Endothelial cell of umbilical vein (primary cell): ENCODE data around the gene FCN1. TPM values are rescaled to one million over a fixed set of nuclear protein-coding genes. Genes with fewer than 3 reads are reported as not detected.

Experiments
- BruUV-seq: library from RNA; stranded (reverse); fragments of 400-500 nt; replicated peaks from 2 replicates; lab custom pipeline; 2021; lab: Mats Ljungman, UMichigan
- CTCF ChIA-PET: fragments of 300-600, 350-600 bp; sonication (Branson Sonifier 250); formaldehyde crosslinking; loops from one replicate; lab custom pipeline; 2021; ENCODE audit warnings: antibody characterized with exemption, inconsistent platforms; lab: Charles Lee
- POLR2A ChIA-PET: fragments of 300-600, 350-600 bp; sonication (Branson Sonifier 250); formaldehyde crosslinking; loops from one replicate; lab custom pipeline; 2021; ENCODE audit warnings: antibody characterized with exemption, inconsistent platforms; lab: Charles Lee
- DNase-seq: peaks from one replicate; pipeline ENCODE4 v3.0.0-alpha.2; 2011; ENCODE audit warnings: low read depth, low spot score
- FAIRE-seq: peaks from 2 replicates; lab custom pipeline; 2011; peaks lifted over from hg19 to GRCh38; lab: Jason Lieb, UNC
- H2AFZ ChIP-seq: 2 replicates; pipeline ENCODE4 v1.6.0; 2012; ENCODE audit warnings: low read depth, low read length, control low read depth, inconsistent platforms
- H3K27ac ChIP-seq: 2 replicates; pipeline ENCODE4 v1.5.1; 2011; ENCODE audit warnings: low read depth, mild to moderate bottlenecking, control low read depth, low read length, moderate library complexity; ENCODE audit not compliant: insufficient read depth
- H3K27me3 ChIP-seq, 2 experiments: 2 replicates each; pipeline versions ENCODE4 v1.6.0 to v1.6.1; 2011; ENCODE audit warnings: low read length in 2 of 2, mixed read lengths in 1 of 2; ENCODE audit not compliant: control insufficient read depth in 2 of 2, insufficient read depth in 2 of 2
- H3K36me3 ChIP-seq, 2 experiments: 2 replicates in 1 of 2; 3 replicates in 1 of 2; pipeline ENCODE4 v1.5.1; 2011; ENCODE audit warnings: low read length in 2 of 2, mild to moderate bottlenecking in 1 of 2, moderate library complexity in 1 of 2; ENCODE audit not compliant: control insufficient read depth in 2 of 2, insufficient read depth in 2 of 2; ENCODE audit errors: extremely low read depth in 1 of 2
- H3K4me1 ChIP-seq: 3 replicates; pipeline ENCODE4 v1.5.1; 2011; ENCODE audit warnings: mild to moderate bottlenecking, low read length; ENCODE audit not compliant: control insufficient read depth, insufficient read depth; ENCODE audit errors: extremely low read depth
- H3K4me2 ChIP-seq: 2 replicates; pipeline ENCODE4 v1.6.1; 2011; ENCODE audit warnings: low read length, control low read depth, mixed read lengths; ENCODE audit not compliant: insufficient read depth
- H3K4me3 ChIP-seq, 3 experiments: fragments of 200-600 bp in 1 of 3; sonication (generic), shearing (Covaris generic) in 1 of 3; replicated peaks in 1 of 3; 2 replicates each; pipeline ENCODE4 v1.5.1; 2011 to 2016; ENCODE audit warnings: control low read depth in 3 of 3, low read length in 3 of 3, mild to moderate bottlenecking in 2 of 3, inconsistent platforms in 1 of 3, low read depth in 1 of 3, moderate library complexity in 1 of 3; ENCODE audit not compliant: insufficient read depth in 1 of 3
- H3K79me2 ChIP-seq: 2 replicates; pipeline ENCODE4 v1.6.0; 2012; ENCODE audit warnings: low read length, inconsistent platforms; ENCODE audit not compliant: control insufficient read depth, insufficient read depth
- H3K9ac ChIP-seq: replicated peaks from 2 replicates; pipeline ENCODE3; 2011; ENCODE audit warnings: low read length, control low read depth; ENCODE audit not compliant: insufficient read depth; ENCODE audit errors: extremely low read depth
- H3K9me1 ChIP-seq: replicated peaks from 3 replicates; pipeline ENCODE4 v1.6.0; 2011; ENCODE audit warnings: mild to moderate bottlenecking, low read length; ENCODE audit not compliant: control insufficient read depth, insufficient read depth; ENCODE audit errors: extremely low read depth
- H3K9me3 ChIP-seq: replicated peaks from 2 replicates; pipeline ENCODE4 v1.5.1; 2012; ENCODE audit warnings: low read length, inconsistent platforms; ENCODE audit not compliant: control insufficient read depth, insufficient read depth
- H4K20me1 ChIP-seq: replicated peaks from 2 replicates; pipeline ENCODE3; 2011; ENCODE audit warnings: mild to moderate bottlenecking, low read length; ENCODE audit not compliant: control insufficient read depth, insufficient read depth; ENCODE audit errors: extremely low read depth
- FOS ChIP-seq: IDR thresholded peaks from 2 replicates; pipeline ENCODE4 v1.6.1; 2011; ENCODE audit warnings: mild to moderate bottlenecking, low read length, moderate library complexity, borderline replicate concordance; ENCODE audit not compliant: insufficient read depth
- GATA2 ChIP-seq: IDR thresholded peaks from 2 replicates; pipeline ENCODE4 v1.7.0; 2011; ENCODE audit warnings: low read depth, mild to moderate bottlenecking, moderate library complexity, mixed read lengths, low read length; ENCODE audit not compliant: insufficient read length, insufficient read depth
- MAX ChIP-seq: IDR thresholded peaks from 2 replicates; pipeline ENCODE4 v1.6.1; 2011; ENCODE audit not compliant: insufficient read depth, insufficient read length
- dilution Hi-C: fragments of 300-500 bp; cut with MboI; formaldehyde crosslinking; loops from one replicate; pipeline ENCODE4 v1.15.0; 2019; ENCODE audit warnings: low sequenced_read_pairs; ENCODE audit not compliant: extremely low pct_ligation_motif_present
- intact Hi-C: fragments of 100-400 bp; cut with micrococcal nuclease; formaldehyde crosslinking; loops from one replicate; pipeline ENCODE4 v1.10.0; 2022
- polyA plus RNA-seq, 4 experiments: library from polyadenylated mRNA; depleted of rRNA in 3 of 4; stranded (reverse) in 3 of 4; unstranded in 1 of 4; fragments of >200 nt; gene quantifications; 2 replicates each; pipeline versions ENCODE4 v1.2.1 to v1.2.3, GENCODE V29; 2011 to 2012; ENCODE audit warnings: missing spikeins in 1 of 4
- total RNA-seq: library from RNA; stranded (reverse); gene quantifications from 2 replicates; pipeline ENCODE4 v1.2.3, GENCODE V29; 2021

The FCN1 gene
- total and polyA plus RNA-seq, 2 donors (not counting 3 experiments of a cell fraction or from before 2014, with no cell fraction given) = not detected

- Histone ChIP-seq H3K4me1 (peaks cover 22% of the 10 kb centered on the region), H4K20me1 (no peaks in the 10 kb centered on the region), H3K4me3 (no peak overlapping the region), H3K4me2 (peak overlapping the region; percentile 6), H3K36me3 (no peaks in the 10 kb centered on the region), H3K79me2 (no peaks in the 10 kb centered on the region), H3K9me3 (no peaks in the 10 kb centered on the region), H3K27ac (peak overlapping the region; percentile 3), H2AFZ (no peak overlapping the region), H3K9me1 (no peaks in the 10 kb centered on the region), H3K9ac (no peak overlapping the region), H3K27me3 (peaks cover 8 to 10% of the 10 kb centered on the region in 2 experiments)
- CTCF ChIA-PET = interaction anchor here (1.0 kb wide), 1 partner anchor 118 kb away, joined by 6 read pairs; no protein-coding TSS in a partner anchor
- DNase-seq (peak; percentile 90), FAIRE-seq (peak; percentile 91)
- POLR2A ChIA-PET = no interaction called here
- dilution Hi-C loops (no loop called here), intact Hi-C loops (no loop called here)
- TF ChIP-seq MAX (no peak), FOS (peak; percentile 18)
- no TSS peak for BruUV-seq
Measured at GRCh38 chr9:134895908-134896833, 21.5 kb downstream of the FCN1 start.

GRCh38 chr9:134895567-134895907, 22.2 kb downstream of the FCN1 start:
- DNase-seq (no peak), FAIRE-seq (no peak)
- H3K36me3 ChIP-seq = no peaks in the 10 kb centered on the region
- H3K27ac ChIP-seq = no peak overlapping the region
- H3K9ac ChIP-seq = no peak overlapping the region
- no peak overlapping the region for H2AFZ ChIP-seq
- H3K4me3 ChIP-seq = no peak overlapping the region
- H3K9me1 ChIP-seq = no peaks in the 10 kb centered on the region
- dilution Hi-C loops = no loop called here
- intact Hi-C loops = no loop called here
- ChIA-PET POLR2A (no interaction called here), CTCF (no interaction called here)
- H3K9me3 ChIP-seq = no peaks in the 10 kb centered on the region
- no TSS peak for BruUV-seq
- no peaks in the 10 kb centered on the region for H4K20me1 ChIP-seq
- peaks cover 22% of the 10 kb centered on the region for H3K4me1 ChIP-seq
- TF ChIP-seq GATA2 = no peak
- TF ChIP-seq MAX = no peak
- H3K79me2 ChIP-seq = no peaks in the 10 kb centered on the region
- H3K27me3 ChIP-seq = peaks cover 8 to 10% of the 10 kb centered on the region in 2 experiments
- H3K4me2 ChIP-seq = peak overlapping the region; percentile 4
